Body of pancreas (tissue), 4 donors: Measurements from ENCODE around the gene SELENOV.

Experiments used
- POLR2A ChIP-seq, 3 donors: fragments of 450-650 bp; IDR thresholded peaks; one replicate each; pipeline ENCODE4 v1.6.1; 2016; ENCODE audit warnings: antibody characterized with exemption in 3 of 3, mild to moderate bottlenecking in 2 of 3
- TF ChIP-seq, protein P1 (sequence below), 7 experiments: fragments of 450-650 bp in 4 of 7; fragments of 200-600 bp in 3 of 7; sonication (generic) in 3 of 7; IDR thresholded peaks; one replicate each; pipeline ENCODE4 v1.5.1; 2016 to 2019; ENCODE audit warnings: antibody characterized with exemption in 7 of 7

DNA sequence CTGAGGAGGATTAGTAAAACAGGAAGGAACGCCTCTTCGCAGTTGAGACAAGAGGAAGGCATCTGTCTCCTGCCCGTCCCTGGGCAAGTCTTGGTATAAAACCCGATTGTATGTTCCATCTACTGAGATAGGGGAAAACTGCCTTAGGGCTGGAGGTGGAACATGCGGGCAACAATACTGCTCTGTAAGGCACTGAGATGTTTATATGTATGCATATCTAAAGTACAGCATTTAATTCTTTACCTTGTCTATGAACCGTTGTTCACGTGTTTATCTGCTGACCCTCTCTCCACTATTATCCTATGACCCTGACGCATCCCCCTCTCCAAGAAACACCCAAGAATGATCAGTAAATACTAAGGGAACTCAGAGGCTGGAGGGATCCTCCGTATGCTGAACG lies 35.0 kb upstream of the SELENOV start:
- TF ChIP-seq, protein P1, sequence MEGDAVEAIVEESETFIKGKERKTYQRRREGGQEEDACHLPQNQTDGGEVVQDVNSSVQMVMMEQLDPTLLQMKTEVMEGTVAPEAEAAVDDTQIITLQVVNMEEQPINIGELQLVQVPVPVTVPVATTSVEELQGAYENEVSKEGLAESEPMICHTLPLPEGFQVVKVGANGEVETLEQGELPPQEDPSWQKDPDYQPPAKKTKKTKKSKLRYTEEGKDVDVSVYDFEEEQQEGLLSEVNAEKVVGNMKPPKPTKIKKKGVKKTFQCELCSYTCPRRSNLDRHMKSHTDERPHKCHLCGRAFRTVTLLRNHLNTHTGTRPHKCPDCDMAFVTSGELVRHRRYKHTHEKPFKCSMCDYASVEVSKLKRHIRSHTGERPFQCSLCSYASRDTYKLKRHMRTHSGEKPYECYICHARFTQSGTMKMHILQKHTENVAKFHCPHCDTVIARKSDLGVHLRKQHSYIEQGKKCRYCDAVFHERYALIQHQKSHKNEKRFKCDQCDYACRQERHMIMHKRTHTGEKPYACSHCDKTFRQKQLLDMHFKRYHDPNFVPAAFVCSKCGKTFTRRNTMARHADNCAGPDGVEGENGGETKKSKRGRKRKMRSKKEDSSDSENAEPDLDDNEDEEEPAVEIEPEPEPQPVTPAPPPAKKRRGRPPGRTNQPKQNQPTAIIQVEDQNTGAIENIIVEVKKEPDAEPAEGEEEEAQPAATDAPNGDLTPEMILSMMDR (IDR thresholded peaks at IDR 0.05) = no peak
- no peak for TF ChIP-seq POLR2A (IDR thresholded peaks at IDR 0.05)
